HG03175 (cell line): ENCODE results near the gene SEMA3A.

ENCODE experiments used
- ATAC-seq: cut with Tn5 transposase; IDR thresholded peaks from one replicate; pipeline ENCODE4 v1.9.1; 2021; ENCODE audit warnings: mild to moderate bottlenecking, moderate library complexity; ENCODE audit not compliant: unreplicated experiment

The SEMA3A gene

GRCh38 chr7:84196084-84196503, 1.5 kb upstream of the SEMA3A start:
- no peak for ATAC-seq

- no peak for ATAC-seq
These were observed 889 bp upstream of the SEMA3A start for GRCh38 chr7:84195295-84196060.

DNA sequence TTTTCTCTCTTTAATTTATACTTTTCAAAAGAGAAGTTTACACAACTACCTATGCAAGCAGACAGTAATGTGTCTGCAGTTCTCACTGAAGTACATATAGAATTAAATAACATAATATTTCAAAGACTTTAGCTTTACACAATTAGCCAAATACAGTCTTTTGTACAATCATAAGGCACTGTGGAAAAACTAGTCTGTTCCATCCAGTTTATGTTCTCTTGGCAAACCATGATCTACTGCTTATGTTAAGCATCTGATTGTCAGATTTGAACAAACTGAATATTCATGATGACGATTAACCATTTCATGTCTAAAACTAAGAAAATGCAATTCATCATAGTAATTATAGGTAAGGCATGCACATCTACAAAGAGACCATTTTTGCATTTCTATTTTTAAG, 842 bp downstream of the SEMA3A start:
- ATAC-seq, result no peak

DNA sequence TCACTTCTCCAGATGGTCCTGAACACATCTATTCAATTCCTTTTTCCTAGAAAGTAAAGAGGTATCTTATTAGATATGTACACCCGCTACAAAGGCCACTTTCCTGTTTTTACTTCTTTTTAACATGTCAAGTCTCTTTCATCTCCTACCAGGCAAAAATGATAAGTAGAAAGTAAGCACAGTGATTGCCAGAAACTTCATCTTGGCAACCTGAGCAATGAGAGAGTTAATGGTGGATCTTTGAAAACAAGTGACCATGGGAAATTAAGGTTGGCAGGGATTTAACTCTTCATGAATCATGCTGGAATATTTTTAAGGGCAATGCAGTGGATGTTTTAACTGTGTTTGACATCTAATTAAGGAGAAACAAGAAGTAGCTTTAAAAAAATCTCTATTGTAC, 2.7 kb downstream of the SEMA3A start:
- ATAC-seq, result no peak

- ATAC-seq, result no peak
These were observed 3.3 kb downstream of the SEMA3A start for GRCh38 chr7:84191261-84191660.

DNA sequence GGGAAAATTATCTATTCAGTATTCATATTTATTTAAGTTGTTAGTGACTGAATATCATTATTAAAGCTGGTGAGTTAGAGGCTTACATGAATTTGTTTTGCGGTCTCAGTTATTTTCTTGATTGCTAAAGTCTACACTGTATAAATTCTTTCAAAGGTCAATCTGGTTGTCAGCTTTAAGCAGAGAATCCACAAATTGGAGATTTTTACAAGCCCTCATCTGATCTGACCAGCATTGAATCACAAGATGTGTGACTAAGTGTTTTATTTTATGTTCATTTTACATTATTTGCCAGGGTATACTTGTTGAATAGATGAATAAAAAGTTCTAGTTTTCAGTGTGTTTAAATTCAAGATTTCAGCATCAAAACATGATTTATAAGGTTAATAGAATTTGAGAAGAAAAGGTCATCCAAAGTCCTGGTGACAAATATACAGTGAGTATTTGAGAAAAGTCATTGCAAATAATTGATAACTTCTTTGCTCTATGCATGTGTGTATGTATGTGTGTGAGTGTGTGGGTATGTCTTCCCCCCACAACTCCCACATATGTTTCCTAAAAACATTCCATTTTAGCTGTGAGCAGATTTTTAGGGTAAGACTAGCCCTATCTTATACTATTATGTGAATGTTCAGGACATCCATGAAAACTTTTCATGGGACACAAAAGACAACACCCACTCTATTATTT, 4.4 kb downstream of the SEMA3A start:
- no peak for ATAC-seq

DNA sequence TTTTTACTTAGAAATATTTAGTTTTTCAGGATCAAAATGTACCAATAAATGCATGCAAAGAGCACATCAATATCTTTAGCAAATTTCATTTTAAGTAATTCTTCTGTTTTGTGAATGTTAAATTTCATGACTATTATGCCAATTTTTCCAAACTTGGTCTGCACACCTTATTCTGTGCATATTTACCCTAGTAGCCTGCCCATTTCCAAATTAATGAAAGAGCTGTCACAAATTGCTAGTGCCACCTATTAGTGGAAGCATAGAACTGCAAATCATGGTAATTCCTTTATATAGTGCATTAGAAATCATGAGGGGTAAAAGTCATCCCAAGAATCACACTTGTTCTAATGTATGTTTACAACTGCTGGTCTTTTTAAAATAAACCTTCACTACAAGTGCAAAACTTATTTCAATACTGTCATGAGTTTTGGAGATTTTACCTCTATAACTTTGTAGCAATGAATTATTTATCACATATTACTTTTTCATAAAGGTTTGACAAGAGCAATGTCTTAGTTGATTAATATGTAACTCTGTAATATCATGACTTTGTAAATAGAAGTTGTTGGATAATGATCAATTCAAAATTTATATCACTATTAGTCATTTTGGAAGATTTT, 5.7 kb downstream of the SEMA3A start:
- ATAC-seq, result no peak

GRCh38 chr7:84187813-84188510, 6.6 kb downstream of the SEMA3A start:
- no peak for ATAC-seq

DNA sequence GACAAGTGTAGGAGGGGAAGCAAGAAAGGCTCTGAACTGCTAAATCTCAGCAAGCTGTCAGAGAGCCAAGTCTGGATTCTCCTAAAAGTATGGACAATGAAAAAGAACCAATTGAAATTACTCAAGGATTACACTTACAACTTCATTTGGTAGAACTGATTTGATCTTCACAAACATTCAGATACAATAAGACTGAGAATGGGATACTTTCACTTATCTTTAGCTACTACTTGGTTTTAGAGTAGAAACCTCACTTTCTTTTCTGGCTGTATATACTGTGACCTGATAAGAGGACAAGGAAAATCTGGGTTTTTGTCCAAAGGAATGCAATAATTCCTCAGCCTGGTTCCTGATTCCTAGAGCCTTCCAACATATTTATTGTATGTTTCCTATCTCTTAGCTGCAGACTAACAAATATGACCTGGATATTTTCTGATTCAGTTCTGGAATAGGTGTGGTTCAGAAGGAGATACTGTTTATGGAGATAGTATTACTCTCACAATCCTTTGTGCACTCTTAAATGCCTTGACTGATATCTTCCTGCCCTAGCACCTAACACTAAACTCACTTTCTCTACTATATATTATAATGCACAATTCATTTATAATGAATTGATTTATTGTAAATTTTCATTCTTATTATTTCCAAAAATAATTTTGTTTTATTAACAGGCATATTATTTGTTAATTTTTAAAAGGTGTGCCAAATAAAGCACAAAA, 7.3 kb downstream of the SEMA3A start:
- ATAC-seq, result no peak

- ATAC-seq, result no peak
These were observed 10.8 kb downstream of the SEMA3A start for GRCh38 chr7:84183741-84184140.

DNA sequence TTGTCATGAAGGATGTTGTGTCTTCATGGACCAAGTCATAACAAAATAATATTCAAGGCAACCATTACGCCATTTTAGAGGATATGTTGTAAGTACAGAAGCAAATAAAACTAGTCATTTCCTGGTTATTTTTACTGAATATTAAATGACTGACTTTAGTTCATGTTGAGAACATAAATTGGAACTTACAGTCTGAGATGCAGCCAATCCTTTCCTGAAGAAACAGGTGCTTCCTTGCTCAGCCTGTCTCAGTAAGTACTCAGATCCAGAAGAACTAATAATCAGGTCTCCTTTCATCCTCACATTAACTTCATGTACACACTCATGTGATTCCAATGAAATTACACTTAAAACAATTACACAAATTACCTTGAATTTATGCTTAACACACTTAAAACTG, 12.3 kb downstream of the SEMA3A start:
- no peak for ATAC-seq

DNA sequence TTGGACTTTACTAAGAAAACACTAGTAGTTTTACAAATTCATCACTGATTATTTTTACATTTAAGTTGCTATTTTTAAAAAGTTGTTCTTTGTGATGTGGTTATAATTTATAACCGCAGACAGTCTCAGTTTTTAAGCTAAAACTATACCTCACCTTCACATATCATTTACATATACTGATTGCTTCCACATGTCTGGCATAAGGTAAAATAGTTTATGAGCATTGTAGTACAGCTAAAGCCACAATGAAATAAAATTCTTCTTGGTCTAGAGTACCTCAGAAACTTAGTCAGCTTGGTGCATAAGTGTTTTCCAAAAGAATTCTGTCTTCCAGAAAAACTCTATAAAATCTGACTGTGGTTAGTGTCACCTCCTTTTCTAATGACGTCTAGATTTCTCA, 13.0 kb downstream of the SEMA3A start:
- ATAC-seq, result no peak

DNA sequence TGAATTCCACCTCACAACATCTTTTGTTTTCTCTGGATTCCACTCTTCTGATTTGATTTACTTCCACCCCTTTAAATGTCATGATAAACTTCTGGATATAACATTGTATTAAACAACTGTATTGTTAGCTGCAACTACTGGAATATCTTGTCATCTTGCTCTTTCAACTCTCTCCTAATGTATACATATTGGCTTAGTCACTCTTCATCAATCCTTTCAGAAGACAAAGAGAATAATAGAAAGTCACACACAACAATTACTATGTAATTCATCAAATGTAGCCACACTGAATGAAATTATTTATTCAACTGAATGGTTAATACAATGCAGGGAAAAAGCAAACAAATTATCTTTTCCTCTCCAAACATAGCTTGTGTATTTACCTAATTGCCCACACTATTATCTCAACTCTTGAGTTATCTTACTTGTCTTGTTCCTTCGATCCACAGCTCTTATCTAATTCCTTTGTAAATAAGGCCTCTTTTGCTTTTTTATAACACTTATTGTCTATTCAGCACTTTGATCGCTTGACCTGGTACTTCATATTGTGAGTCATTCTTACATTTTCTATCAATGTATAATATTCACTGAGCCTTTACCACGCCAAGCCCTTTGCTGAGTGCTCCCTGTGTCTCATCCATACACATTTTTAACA, 16.7 kb downstream of the SEMA3A start:
- no peak for ATAC-seq

DNA sequence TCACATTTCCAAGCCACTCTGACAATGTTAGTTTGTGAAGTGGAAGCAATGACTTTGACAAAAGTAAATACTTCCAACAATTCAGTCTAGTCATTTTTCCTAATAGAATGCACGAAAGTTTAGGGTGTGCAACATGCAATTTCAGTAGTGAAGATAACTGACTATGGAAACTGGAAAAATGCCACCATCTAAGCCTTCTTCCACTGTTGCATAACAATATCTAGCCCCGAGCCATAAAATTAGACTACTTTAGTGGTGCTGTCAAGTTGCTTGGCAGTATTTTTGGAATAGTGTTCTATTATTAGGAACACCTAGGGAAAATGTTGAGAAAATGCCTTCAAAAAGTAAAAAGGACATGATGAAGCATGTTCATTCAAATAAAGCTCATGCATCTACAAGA, 17.9 kb downstream of the SEMA3A start:
- ATAC-seq, result no peak

GRCh38 chr7:84175461-84175860, 19.1 kb downstream of the SEMA3A start:
- ATAC-seq, result no peak

- ATAC-seq, result no peak
These were observed 23.9 kb downstream of the SEMA3A start for GRCh38 chr7:84170646-84171045.

DNA sequence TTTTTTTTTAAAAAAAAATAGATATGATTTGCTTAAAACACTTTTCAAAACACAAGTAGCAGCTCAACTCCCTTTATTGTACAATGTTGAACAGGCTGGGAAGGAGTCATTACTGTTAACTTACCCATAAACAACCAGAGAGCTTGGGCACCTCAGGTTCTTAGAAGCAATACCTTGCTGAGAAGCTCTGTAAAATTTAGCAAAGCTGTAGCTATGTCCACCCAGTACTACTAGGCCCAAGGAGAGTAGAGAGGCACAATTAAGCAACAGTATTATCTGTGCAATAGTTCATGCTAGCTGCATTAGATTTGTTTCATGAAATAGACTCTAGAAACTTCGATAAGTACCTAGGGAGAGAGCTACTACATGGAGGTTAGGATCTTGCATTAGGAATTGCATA, 32.0 kb downstream of the SEMA3A start:
- ATAC-seq, result no peak

GRCh38 chr7:84162125-84162524, 32.5 kb downstream of the SEMA3A start:
- ATAC-seq, result no peak

GRCh38 chr7:84161398-84161797, 33.2 kb downstream of the SEMA3A start:
- no peak for ATAC-seq

- no peak for ATAC-seq
These were observed 35.2 kb downstream of the SEMA3A start for GRCh38 chr7:84159435-84159834.
